Measurements from ENCODE around the gene BRD4. TPM values are rescaled to one million over a fixed set of nuclear protein-coding genes. Genes with fewer than 3 reads are reported as not detected.

BRD4 gene
- total and polyA plus RNA-seq, 5 donors from 2014 or later: 6.6 to 168 (median 9.4) TPM

DNA sequence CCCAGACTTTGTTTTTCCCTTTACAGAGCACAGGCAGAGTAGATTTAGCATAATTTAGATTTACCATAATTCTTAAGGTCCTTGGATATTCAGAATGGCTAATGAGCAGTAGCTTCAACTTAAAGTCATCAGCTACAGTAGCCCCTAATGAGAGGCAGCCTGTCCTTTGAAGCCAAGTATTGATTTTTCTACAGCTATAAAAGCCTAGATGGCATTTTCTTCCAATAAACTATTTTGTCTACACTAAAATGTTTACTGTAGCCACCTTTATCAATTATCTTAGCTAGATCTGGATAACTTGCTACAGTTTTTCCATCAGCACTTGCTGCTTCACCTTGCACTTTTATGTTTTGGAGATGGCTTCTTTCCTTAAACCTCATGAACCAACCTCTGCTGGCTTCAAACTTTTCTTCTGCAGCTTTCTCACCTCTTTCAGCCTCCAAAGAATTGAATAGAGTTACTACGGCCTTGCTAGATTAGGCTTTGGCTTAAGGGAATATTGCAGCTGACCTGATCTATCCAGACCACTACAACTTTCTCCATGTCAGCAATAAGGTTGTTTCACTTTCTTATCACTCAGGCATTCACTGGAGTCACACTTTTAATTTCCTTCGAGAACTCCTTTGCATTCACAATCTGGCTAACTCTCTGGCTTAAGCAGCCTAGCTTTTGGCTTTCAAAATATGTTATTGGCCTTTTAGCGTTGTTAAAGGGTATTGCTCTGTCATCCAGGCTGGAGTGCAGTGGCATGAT lies 26.6 kb downstream of the BRD4 start:
- ATAC-seq (ENCODE audit: low read depth in 2 of 2) (no peak), DNase-seq (no peak)
- Histone ChIP-seq H3K36me3 (ENCODE audit: control insufficient read depth, insufficient read depth, low read length) (no peaks in the 10 kb centered on the region), H3K4me3 (ENCODE audit: low read depth, low read length) (peak overlapping the region; percentile 34), H3K4me1 (ENCODE audit: control insufficient read depth, insufficient read depth, low read length, poor library complexity, severe bottlenecking) (peaks cover 65% of the 10 kb centered on the region), H3K27ac (ENCODE audit: insufficient read depth, low read length, poor library complexity, severe bottlenecking) (no peak overlapping the region), H3K9me3 (ENCODE audit: control insufficient read depth in 2 of 2, low read length in 2 of 2) (no peaks in the 10 kb centered on the region), H3K27me3 (ENCODE audit: control insufficient read depth, insufficient read depth, low read length) (no peaks in the 10 kb centered on the region)
- Mint-ChIP-seq H3K36me3 (peaks cover 3% of the 10 kb centered on the region), H3K27me3 (no peaks in the 10 kb centered on the region), H3K4me3 (peak overlapping the region in 3 of 4 donors; percentile 29 to 56 (median 43)), H3K4me1 (peaks cover 25 to 90% (median 60%) of the 10 kb centered on the region in 4 donors), H3K27ac (peak overlapping the region in 2 of 3 donors; percentile 25 to 65), H3K9me3 (no peaks in the 10 kb centered on the region)

DNA sequence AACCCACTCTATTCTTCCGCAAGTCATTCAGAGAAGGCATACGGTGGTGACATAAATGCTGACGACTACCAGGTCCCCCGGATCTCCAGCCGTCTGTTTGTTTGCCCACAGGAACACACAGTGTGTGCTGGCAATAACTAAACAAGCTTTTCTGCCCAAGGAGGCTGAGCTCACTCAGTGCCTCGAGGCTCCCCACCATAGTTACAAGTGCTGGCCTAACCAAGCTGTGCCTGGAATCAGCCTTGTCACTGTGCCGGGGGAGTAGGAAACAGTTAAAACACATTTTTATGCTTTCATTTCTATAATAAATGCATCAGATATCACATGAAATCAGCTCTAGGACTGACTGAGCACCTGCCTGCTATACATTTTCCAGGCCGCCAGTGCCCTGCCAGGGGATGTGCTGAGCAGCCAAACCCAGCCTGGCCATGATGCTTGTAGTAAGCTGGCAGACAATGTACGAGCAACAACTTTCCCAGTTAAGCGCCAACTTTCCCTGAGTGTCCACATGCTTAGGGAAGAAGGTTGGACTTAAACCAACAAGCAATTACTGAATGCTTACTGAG lies 28.1 kb downstream of the BRD4 start:
- H3K27me3 ChIP-seq (ENCODE audit: control insufficient read depth, insufficient read depth, low read length): no peaks in the 10 kb centered on the region
- H3K9me3 ChIP-seq (ENCODE audit: control insufficient read depth in 2 of 2, low read length in 2 of 2): no peaks in the 10 kb centered on the region
- Mint-ChIP-seq H3K27me3 (no peaks in the 10 kb centered on the region), H3K36me3 (peaks cover 3% of the 10 kb centered on the region), H3K4me1 (peaks cover 23 to 92% (median 62%) of the 10 kb centered on the region in 4 donors), H3K27ac (peak overlapping the region; percentile 40 to 76 (median 62)), H3K4me3 (peak overlapping the region in 3 of 4 donors; percentile 42 to 83 (median 72)), H3K9me3 (no peaks in the 10 kb centered on the region)
- H3K36me3 ChIP-seq (ENCODE audit: control insufficient read depth, insufficient read depth, low read length): no peaks in the 10 kb centered on the region
- peak overlapping the region; percentile 29 for H3K4me3 ChIP-seq (ENCODE audit: low read depth, low read length)
- H3K4me1 ChIP-seq (ENCODE audit: control insufficient read depth, insufficient read depth, low read length, poor library complexity, severe bottlenecking): peaks cover 67% of the 10 kb centered on the region
- ATAC-seq (ENCODE audit: low read depth in 2 of 2) (no peak), DNase-seq (no peak)
- H3K27ac ChIP-seq (ENCODE audit: insufficient read depth, low read length, poor library complexity, severe bottlenecking): no peak overlapping the region

DNA sequence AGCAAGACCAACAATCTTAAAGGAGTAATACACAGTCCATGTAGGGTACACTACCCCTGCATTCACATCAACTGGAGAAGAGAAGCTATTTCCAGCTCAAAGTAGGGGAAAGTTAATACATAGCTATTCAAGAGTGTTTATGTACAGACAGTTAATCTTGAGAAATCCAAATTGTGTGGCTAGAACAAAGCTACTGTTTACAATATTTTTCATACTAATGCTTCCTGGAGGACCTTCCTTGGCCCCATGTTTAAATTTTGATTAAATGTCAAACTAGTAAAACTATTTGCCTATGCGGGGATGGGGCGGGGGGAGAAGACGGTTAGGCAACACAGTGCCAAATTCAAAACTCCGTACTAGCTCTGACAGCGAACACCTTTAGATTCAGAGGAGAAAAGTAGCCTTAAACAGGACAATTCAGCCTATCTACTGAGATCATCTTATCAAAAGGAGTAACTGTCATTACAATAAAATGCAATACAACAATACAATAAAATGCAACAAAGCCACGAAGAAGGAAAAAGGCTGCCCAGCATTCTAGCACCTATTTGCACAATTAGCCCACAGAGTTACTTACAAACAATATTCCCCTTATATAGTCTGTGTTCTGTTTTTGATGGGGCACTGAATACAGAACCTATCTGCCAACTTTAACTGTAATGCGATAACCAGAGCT lies 29.1 kb downstream of the BRD4 start:
- Mint-ChIP-seq H3K27me3 (no peaks in the 10 kb centered on the region), H3K4me3 (peak overlapping the region; percentile 4 to 83 (median 57)), H3K27ac (peak overlapping the region in 2 of 3 donors; percentile 3 to 76), H3K36me3 (peaks cover 3% of the 10 kb centered on the region), H3K4me1 (peaks cover 31 to 92% (median 67%) of the 10 kb centered on the region in 4 donors), H3K9me3 (no peaks in the 10 kb centered on the region)
- DNase-seq: no peak
- H3K27ac ChIP-seq (ENCODE audit: insufficient read depth, low read length, poor library complexity, severe bottlenecking): no peak overlapping the region
- H3K4me1 ChIP-seq (ENCODE audit: control insufficient read depth, insufficient read depth, low read length, poor library complexity, severe bottlenecking): peaks cover 76% of the 10 kb centered on the region
- H3K27me3 ChIP-seq (ENCODE audit: control insufficient read depth, insufficient read depth, low read length): no peaks in the 10 kb centered on the region
- peak in 1 of 2 donors; percentile 30 for ATAC-seq (ENCODE audit: low read depth in 2 of 2)
- peak overlapping the region; percentile 29 for H3K4me3 ChIP-seq (ENCODE audit: low read depth, low read length)
- no peaks in the 10 kb centered on the region for H3K36me3 ChIP-seq (ENCODE audit: control insufficient read depth, insufficient read depth, low read length)
- H3K9me3 ChIP-seq (ENCODE audit: control insufficient read depth in 2 of 2, low read length in 2 of 2): no peaks in the 10 kb centered on the region

DNA sequence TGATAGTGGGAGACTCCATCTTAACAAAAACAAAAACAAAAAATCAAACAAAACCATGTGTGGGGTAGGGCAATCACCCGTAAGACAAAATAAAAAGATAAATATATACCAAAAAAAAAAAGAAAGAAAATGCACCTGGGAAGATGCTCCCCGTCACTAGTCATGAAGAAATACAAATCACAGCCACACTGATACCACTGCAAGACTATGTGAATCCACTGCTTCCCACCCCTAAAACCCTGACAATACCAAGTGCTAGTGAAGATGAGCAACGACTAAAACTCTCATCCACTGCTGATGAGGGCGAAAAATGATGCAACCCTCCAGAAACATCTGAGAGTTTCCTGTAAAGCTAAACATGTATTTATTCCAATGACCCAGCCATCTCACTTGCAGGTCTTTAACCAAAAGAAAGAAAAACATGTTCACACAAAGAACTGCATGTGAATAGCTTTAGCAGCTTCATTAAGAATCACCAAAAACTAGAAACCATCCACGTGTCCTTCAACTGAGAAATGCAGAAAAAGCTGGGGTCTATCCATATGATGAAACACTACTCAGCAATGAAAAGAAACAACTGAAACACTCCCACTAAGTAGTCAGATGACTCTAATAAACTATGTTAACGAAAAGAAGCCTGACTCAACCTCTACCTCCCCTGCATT lies 31.7 kb downstream of the BRD4 start:
- H3K4me3 Mint-ChIP-seq: peak overlapping the region; percentile 60 to 81 (median 68)

DNA sequence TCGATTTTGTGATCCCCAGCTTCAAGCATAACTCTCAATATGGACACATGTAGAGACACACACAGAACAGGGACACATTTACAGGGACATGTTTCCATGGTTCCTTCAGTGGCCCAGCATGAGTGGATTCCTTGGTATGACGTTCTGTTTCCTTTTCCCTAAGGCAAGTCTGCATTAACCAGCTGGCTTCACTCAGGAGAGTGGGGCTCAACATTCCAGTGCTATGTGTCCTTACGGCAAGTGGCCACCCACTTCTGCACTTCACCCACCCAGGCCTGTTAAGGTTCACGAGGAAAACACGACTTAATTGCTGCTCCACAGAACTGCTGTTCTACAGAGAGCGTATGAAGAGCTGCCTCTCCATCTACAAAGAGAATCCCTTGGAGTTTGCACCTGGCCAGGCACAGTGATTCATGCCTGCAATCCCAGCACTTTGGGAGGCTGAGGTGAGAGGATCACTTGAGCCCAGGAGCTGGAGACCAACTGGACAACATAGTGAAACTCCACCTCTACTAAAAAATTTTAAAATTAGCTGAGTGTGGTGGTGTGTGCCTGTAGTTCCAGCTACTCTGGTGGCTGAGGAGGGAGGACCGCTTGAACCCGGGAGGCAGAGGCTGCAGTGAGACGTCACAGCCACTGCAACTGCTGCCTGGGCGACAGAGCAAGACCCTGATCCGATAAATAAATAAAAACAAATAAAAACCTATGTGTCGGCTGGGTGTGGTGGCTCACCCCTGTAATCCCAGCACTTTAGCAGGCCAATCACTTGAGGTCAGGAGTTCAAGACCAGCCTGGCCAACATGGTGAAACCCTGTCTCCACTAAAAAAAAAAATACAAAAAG lies 32.5 kb downstream of the BRD4 start:
- DNase-seq (no peak), ATAC-seq (ENCODE audit: low read depth in 2 of 2) (no peak)
- Mint-ChIP-seq H3K4me3 (peak overlapping the region in 3 of 4 donors; percentile 60 to 76 (median 69)), H3K27ac (peak overlapping the region; percentile 15 to 72 (median 37)), H3K9me3 (no peaks in the 10 kb centered on the region), H3K27me3 (no peaks in the 10 kb centered on the region), H3K36me3 (peaks cover 11% of the 10 kb centered on the region), H3K4me1 (peaks cover 46 to 97% (median 74%) of the 10 kb centered on the region in 4 donors)
- peaks cover 13% of the 10 kb centered on the region for H3K36me3 ChIP-seq (ENCODE audit: control insufficient read depth, insufficient read depth, low read length)
- H3K9me3 ChIP-seq (ENCODE audit: control insufficient read depth in 2 of 2, low read length in 2 of 2): no peaks in the 10 kb centered on the region
- no peak overlapping the region for H3K27ac ChIP-seq (ENCODE audit: insufficient read depth, low read length, poor library complexity, severe bottlenecking)
- no peak overlapping the region for H3K4me3 ChIP-seq (ENCODE audit: low read depth, low read length)
- H3K4me1 ChIP-seq (ENCODE audit: control insufficient read depth, insufficient read depth, low read length, poor library complexity, severe bottlenecking): peaks cover 79% of the 10 kb centered on the region
- no peaks in the 10 kb centered on the region for H3K27me3 ChIP-seq (ENCODE audit: control insufficient read depth, insufficient read depth, low read length)

More for the DNA sequence above, 31.7 kb downstream of the BRD4 start:
- peaks cover 46 to 96% (median 70%) of the 10 kb centered on the region in 4 donors for H3K4me1 Mint-ChIP-seq
- ATAC-seq (ENCODE audit: low read depth in 2 of 2): no peak
- Histone ChIP-seq H3K36me3 (ENCODE audit: control insufficient read depth, insufficient read depth, low read length) (peaks cover 13% of the 10 kb centered on the region), H3K9me3 (ENCODE audit: control insufficient read depth in 2 of 2, low read length in 2 of 2) (no peaks in the 10 kb centered on the region), H3K4me1 (ENCODE audit: control insufficient read depth, insufficient read depth, low read length, poor library complexity, severe bottlenecking) (peaks cover 80% of the 10 kb centered on the region), H3K27me3 (ENCODE audit: control insufficient read depth, insufficient read depth, low read length) (no peaks in the 10 kb centered on the region), H3K27ac (ENCODE audit: insufficient read depth, low read length, poor library complexity, severe bottlenecking) (no peak overlapping the region), H3K4me3 (ENCODE audit: low read depth, low read length) (peak overlapping the region; percentile 39)
- H3K36me3 Mint-ChIP-seq: peaks cover 11% of the 10 kb centered on the region
- DNase-seq: no peak
- peak overlapping the region in 2 of 3 donors; percentile 8 to 81 for H3K27ac Mint-ChIP-seq
- no peaks in the 10 kb centered on the region for H3K9me3 Mint-ChIP-seq
- H3K27me3 Mint-ChIP-seq: no peaks in the 10 kb centered on the region

DNA sequence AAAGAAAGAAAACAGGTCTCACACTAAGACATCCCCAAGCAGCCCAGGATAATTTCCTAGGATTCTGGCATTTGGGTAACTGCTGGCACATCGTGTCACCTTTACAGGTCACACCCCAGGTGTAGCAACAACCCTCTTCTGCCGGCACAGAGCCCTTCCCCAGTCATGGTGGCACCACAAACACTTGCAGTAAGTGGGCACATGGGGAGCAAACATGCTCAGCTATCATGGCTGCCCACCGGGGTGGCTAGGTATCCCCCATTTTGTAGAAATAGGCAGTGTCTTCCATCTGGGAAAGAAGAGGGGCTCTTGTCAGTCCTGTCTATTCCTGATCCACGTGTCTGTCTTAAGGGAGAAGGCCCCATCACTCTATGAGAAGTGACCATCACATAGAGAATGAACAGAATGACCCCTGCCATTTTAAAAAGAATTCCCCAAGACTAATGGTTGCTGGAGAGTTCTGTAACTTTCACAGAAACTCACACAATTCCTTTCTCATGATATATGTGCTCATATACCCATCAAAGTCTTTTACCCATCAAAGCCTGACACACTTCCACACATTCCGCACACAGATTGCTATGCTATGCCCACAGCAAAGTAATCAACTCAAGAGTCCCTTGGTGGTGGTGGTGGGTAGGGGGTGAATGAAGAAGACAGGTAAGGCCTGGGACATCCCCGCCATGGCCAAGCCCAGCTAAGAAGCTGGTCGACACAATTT lies 33.3 kb downstream of the BRD4 start:
- no peak overlapping the region for H3K27ac ChIP-seq (ENCODE audit: insufficient read depth, low read length, poor library complexity, severe bottlenecking)
- peaks cover 39 to 97% (median 73%) of the 10 kb centered on the region in 4 donors for H3K4me1 Mint-ChIP-seq
- H3K27me3 ChIP-seq (ENCODE audit: control insufficient read depth, insufficient read depth, low read length): no peaks in the 10 kb centered on the region
- peak overlapping the region; percentile 3 for H3K4me3 ChIP-seq (ENCODE audit: low read depth, low read length)
- peaks cover 13% of the 10 kb centered on the region for H3K36me3 ChIP-seq (ENCODE audit: control insufficient read depth, insufficient read depth, low read length)
- peaks cover 79% of the 10 kb centered on the region for H3K4me1 ChIP-seq (ENCODE audit: control insufficient read depth, insufficient read depth, low read length, poor library complexity, severe bottlenecking)
- ATAC-seq (ENCODE audit: low read depth in 2 of 2) (no peak), DNase-seq (no peak)
- H3K9me3 Mint-ChIP-seq: no peaks in the 10 kb centered on the region
- H3K9me3 ChIP-seq (ENCODE audit: control insufficient read depth in 2 of 2, low read length in 2 of 2): no peaks in the 10 kb centered on the region
- H3K36me3 Mint-ChIP-seq: peaks cover 8% of the 10 kb centered on the region
- peak overlapping the region; percentile 13 to 76 (median 64) for H3K4me3 Mint-ChIP-seq
- H3K27me3 Mint-ChIP-seq: no peaks in the 10 kb centered on the region
- peak overlapping the region in 2 of 3 donors; percentile 37 to 72 for H3K27ac Mint-ChIP-seq

All from CD4-positive, CD25-positive, alpha-beta regulatory T cell (primary cell).